Measurements from ENCODE around the gene MRPL23. TPM values are rescaled to one million over a fixed set of nuclear protein-coding genes. Genes with fewer than 3 reads are reported as not detected.

MRPL23 gene
- total and polyA plus RNA-seq, 2 of the 8 experiments (the other 6 are each of a cell fraction or from before 2014, with no cell fraction given): 86.4 to 244 TPM

- TF ChIP-seq CHD7 (IDR thresholded peaks at IDR 0.05; ENCODE audit: insufficient replicate concordance, low read length): no peak
Observed at GRCh38 chr11:1937616-1938342, 9.4 kb upstream of the MRPL23 start (continued).

Measured in H1 (cell line).